HG03175 (cell line): ENCODE data around the gene DNAJC25.

Source experiments
- ATAC-seq: cut with Tn5 transposase; IDR thresholded peaks from one replicate; pipeline ENCODE4 v1.9.1; 2021; ENCODE audit warnings: mild to moderate bottlenecking, moderate library complexity; ENCODE audit not compliant: unreplicated experiment

DNAJC25 gene

GRCh38 chr9:111627260-111627963 lies 3.7 kb upstream of the DNAJC25 start:
- ATAC-seq = no peak

GRCh38 chr9:111628411-111628810 lies 2.7 kb upstream of the DNAJC25 start:
- ATAC-seq = no peak

GRCh38 chr9:111630182-111630963 lies 761 bp upstream of the DNAJC25 start:
- ATAC-seq = peak; percentile 29

GRCh38 chr9:111630964-111631213 lies 245 bp upstream of the DNAJC25 start:
- ATAC-seq = no peak

GRCh38 chr9:111632060-111632459 lies 926 bp downstream of the DNAJC25 start:
- ATAC-seq = no peak

GRCh38 chr9:111632695-111633388 lies 1.7 kb downstream of the DNAJC25 start:
- ATAC-seq = no peak

GRCh38 chr9:111633389-111633736 lies 2.2 kb downstream of the DNAJC25 start:
- no peak for ATAC-seq

GRCh38 chr9:111634860-111635259 lies 3.7 kb downstream of the DNAJC25 start:
- ATAC-seq = no peak

- no peak for ATAC-seq
These were observed 6.4 kb downstream of the DNAJC25 start for GRCh38 chr9:111637421-111637950.

GRCh38 chr9:111644195-111644772 lies 13.2 kb downstream of the DNAJC25 start:
- ATAC-seq = no peak

GRCh38 chr9:111645806-111646205 lies 14.7 kb downstream of the DNAJC25 start:
- ATAC-seq = no peak

- no peak for ATAC-seq
These were observed 15.3 kb downstream of the DNAJC25 start for GRCh38 chr9:111646417-111646816.

GRCh38 chr9:111648066-111648465 lies 16.9 kb downstream of the DNAJC25 start:
- no peak for ATAC-seq

- ATAC-seq = no peak
These were observed 17.9 kb downstream of the DNAJC25 start for GRCh38 chr9:111649016-111649415.

- no peak for ATAC-seq
These were observed 25.9 kb downstream of the DNAJC25 start for GRCh38 chr9:111657051-111657450.

- ATAC-seq = no peak
These were observed 27.8 kb downstream of the DNAJC25 start for GRCh38 chr9:111658943-111659342.

- ATAC-seq = no peak
These were observed 28.6 kb downstream of the DNAJC25 start for GRCh38 chr9:111659691-111660090.

- ATAC-seq = peak; percentile 85
These were observed 30.1 kb downstream of the DNAJC25 start, which contains the start of gene GNG10 for GRCh38 chr9:111661150-111661801. GNG10 (plus strand) TSS chr9:111661605; CDS start chr9:111661635, 30 bp downstream.

- peak; percentile 35 for ATAC-seq
These were observed 30.8 kb downstream of the DNAJC25 start for GRCh38 chr9:111661802-111662521.
